ENCODE measurements around the gene EGFL6. TPM values are rescaled to one million over a fixed set of nuclear protein-coding genes. Genes with fewer than 3 reads are reported as not detected.

Gene EGFL6
- total RNA-seq, 2 experiments from 2014 or later = not detected

DNA sequence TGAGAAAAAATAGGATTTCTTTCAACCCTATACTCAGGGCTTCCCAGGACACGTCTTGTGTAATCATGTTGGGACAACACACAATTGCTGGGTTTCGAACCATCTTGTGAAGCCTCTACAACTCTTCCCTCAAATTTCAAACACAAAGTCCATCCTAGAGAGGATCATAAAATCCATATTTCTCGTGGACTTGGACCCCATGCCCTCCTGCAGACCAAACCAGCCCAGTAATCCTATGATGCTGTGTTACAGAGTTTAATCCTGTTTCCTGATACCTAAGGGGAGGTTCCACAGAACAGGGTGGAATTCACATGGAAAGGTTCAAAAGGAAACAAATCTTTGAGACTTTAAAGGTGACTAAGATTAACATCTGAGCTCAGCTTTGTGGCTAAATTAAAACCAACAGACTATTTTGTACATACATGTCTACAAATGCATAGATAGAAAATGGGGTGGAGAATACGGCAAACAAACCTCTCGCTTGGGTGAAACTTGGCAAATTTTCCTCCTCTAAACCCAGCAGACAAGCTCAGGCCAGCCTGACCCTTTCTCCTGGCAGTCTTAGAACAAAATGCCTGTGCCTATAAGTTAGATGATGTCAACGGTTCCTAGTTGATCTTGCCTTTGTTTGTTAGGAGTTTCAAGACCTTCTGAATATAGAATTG, 38.1 kb downstream of the EGFL6 start:
- ATAC-seq (ENCODE audit: poor library complexity) (no peak), DNase-seq (no peak)
- CTCF ChIA-PET = no interaction called here
- Histone ChIP-seq H3K4me1 (ENCODE audit: insufficient read depth, low read length) (no peaks in the 10 kb centered on the region), H3K27me3 (ENCODE audit: control insufficient read depth in 1 of 2, insufficient read depth in 2 of 2, low read length in 2 of 2) (no peaks in the 10 kb centered on the region), H3K27ac (ENCODE audit: low read depth in 1 of 2, low read length in 2 of 2) (no peak overlapping the region), H3K4me3 (ENCODE audit: low read length) (no peak overlapping the region), H3K9me3 (ENCODE audit: control insufficient read depth in 1 of 2, insufficient read depth in 1 of 2, low read length in 2 of 2) (no peaks in the 10 kb centered on the region), H3K36me3 (ENCODE audit: insufficient read depth, low read length) (no peaks in the 10 kb centered on the region)
- Mint-ChIP-seq H3K4me1 (ENCODE audit: low read depth) (no peaks in the 10 kb centered on the region), H3K9me3 (no peaks in the 10 kb centered on the region), H3K27ac (no peak overlapping the region), H3K27me3 (peaks cover 4% of the 10 kb centered on the region), H3K4me3 (no peak overlapping the region), H3K36me3 (ENCODE audit: low read depth) (no peaks in the 10 kb centered on the region)
- POLR2A ChIA-PET = no interaction called here
- TF ChIP-seq CTCF (IDR thresholded peaks at IDR 0.05) = no peak
- intact Hi-C loops (cut with DNase I, micrococcal nuclease) = loop anchor here in 1 of 2 experiments (10.0 kb wide), 1 partner anchor 1793 kb away; no protein-coding TSS in a partner anchor

GRCh38 chrX:13607996-13608365, 38.6 kb downstream of the EGFL6 start:
- Mint-ChIP-seq H3K27me3 (peaks cover 4% of the 10 kb centered on the region), H3K36me3 (ENCODE audit: low read depth) (no peaks in the 10 kb centered on the region), H3K4me1 (ENCODE audit: low read depth) (no peaks in the 10 kb centered on the region), H3K4me3 (no peak overlapping the region), H3K27ac (no peak overlapping the region), H3K9me3 (no peaks in the 10 kb centered on the region)
- POLR2A ChIA-PET = no interaction called here
- Histone ChIP-seq H3K4me1 (ENCODE audit: insufficient read depth, low read length) (no peaks in the 10 kb centered on the region), H3K36me3 (ENCODE audit: insufficient read depth, low read length) (no peaks in the 10 kb centered on the region), H3K4me3 (ENCODE audit: low read length) (no peak overlapping the region), H3K9me3 (ENCODE audit: control insufficient read depth in 1 of 2, insufficient read depth in 1 of 2, low read length in 2 of 2) (no peaks in the 10 kb centered on the region), H3K27me3 (ENCODE audit: control insufficient read depth in 1 of 2, insufficient read depth in 2 of 2, low read length in 2 of 2) (no peaks in the 10 kb centered on the region), H3K27ac (ENCODE audit: low read depth in 1 of 2, low read length in 2 of 2) (no peak overlapping the region)
- DNase-seq (no peak), ATAC-seq (ENCODE audit: poor library complexity) (no peak)
- TF ChIP-seq CTCF (IDR thresholded peaks at IDR 0.05) = no peak
- CTCF ChIA-PET = no interaction called here
- intact Hi-C loops (cut with DNase I, micrococcal nuclease) = loop anchor here in 1 of 2 experiments (10.0 kb wide), 1 partner anchor 1793 kb away; no protein-coding TSS in a partner anchor

- no peak overlapping the region for H3K27ac ChIP-seq (ENCODE audit: low read depth in 1 of 2, low read length in 2 of 2)
- no peaks in the 10 kb centered on the region for H3K27me3 Mint-ChIP-seq
- H3K4me3 Mint-ChIP-seq = no peak overlapping the region
- CTCF ChIA-PET = no interaction called here
- no peaks in the 10 kb centered on the region for H3K9me3 ChIP-seq (ENCODE audit: control insufficient read depth in 1 of 2, insufficient read depth in 1 of 2, low read length in 2 of 2)
- H3K27ac Mint-ChIP-seq = no peak overlapping the region
- no peak for DNase-seq
- no peaks in the 10 kb centered on the region for H3K36me3 ChIP-seq (ENCODE audit: insufficient read depth, low read length)
- no peaks in the 10 kb centered on the region for H3K4me1 ChIP-seq (ENCODE audit: insufficient read depth, low read length)
- no peaks in the 10 kb centered on the region for H3K27me3 ChIP-seq (ENCODE audit: control insufficient read depth in 1 of 2, insufficient read depth in 2 of 2, low read length in 2 of 2)
- H3K4me1 Mint-ChIP-seq (ENCODE audit: low read depth) = no peaks in the 10 kb centered on the region
- POLR2A ChIA-PET = no interaction called here
- no peaks in the 10 kb centered on the region for H3K9me3 Mint-ChIP-seq
- intact Hi-C loops (cut with DNase I, micrococcal nuclease) = no loop called here
- ATAC-seq (ENCODE audit: poor library complexity) = no peak
- H3K36me3 Mint-ChIP-seq (ENCODE audit: low read depth) = no peaks in the 10 kb centered on the region
- TF ChIP-seq CTCF (IDR thresholded peaks at IDR 0.05) = no peak
- no peak overlapping the region for H3K4me3 ChIP-seq (ENCODE audit: low read length)
Measured at GRCh38 chrX:13614154-13614553, 44.8 kb downstream of the EGFL6 start.
